ENCODE measurements around the gene FGF13. TPM values are rescaled to one million over a fixed set of nuclear protein-coding genes. Genes with fewer than 3 reads are reported as not detected.

Gene FGF13
- total RNA-seq, 1 donor from 2014 or later = 5.1 TPM

DNA sequence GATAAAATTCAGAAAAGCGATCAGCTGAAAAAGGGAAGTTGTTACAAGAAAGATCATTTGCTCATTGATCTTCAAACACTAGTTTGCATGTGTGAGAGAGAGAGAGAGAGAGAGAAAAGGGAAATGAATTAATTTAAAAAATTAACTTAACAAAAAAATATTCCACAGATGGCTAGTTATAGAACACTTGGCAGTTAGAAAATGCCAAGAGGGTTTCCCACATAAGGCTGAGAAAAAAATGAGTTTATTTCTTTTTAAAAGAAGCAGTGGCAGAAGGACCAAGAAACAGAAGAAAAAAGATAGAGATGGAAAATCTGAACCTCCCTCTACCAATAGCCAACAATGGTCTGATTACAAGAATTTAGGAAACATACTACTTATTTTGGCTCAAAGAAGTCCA is 47.1 kb downstream of the FGF13 start:
- no peaks in the 10 kb centered on the region for H3K36me3 ChIP-seq (ENCODE audit: insufficient read depth, low read length)
- TF ChIP-seq CTCF (IDR thresholded peaks at IDR 0.05; ENCODE audit: insufficient read depth, low read depth, low read length) (no peak), EZH2 (IDR thresholded peaks at IDR 0.05; ENCODE audit: insufficient read depth, low read length) (no peak)
- peak; percentile 47 for FAIRE-seq
- no peaks in the 10 kb centered on the region for H3K9me3 ChIP-seq (ENCODE audit: insufficient read depth, low read depth, low read length)
- no peak overlapping the region for H3K9ac ChIP-seq (ENCODE audit: low read length)
- no peaks in the 10 kb centered on the region for H3K4me1 ChIP-seq (ENCODE audit: insufficient read depth, low read length)
- H3K4me2 ChIP-seq (ENCODE audit: low read length) = no peak overlapping the region
- no peaks in the 10 kb centered on the region for H3K36me3 Mint-ChIP-seq (ENCODE audit: low read depth, unreplicated experiment)
- no peak overlapping the region for H3K27ac ChIP-seq (ENCODE audit: low read depth, low read length)
- H4K20me1 ChIP-seq (ENCODE audit: insufficient read depth, low read length) = no peaks in the 10 kb centered on the region
- H3K4me3 ChIP-seq (ENCODE audit: insufficient read depth, low read depth, low read length) = no peak overlapping the region
- DNase-seq (ENCODE audit: low read depth) = no peak
- H3K4me3 Mint-ChIP-seq (ENCODE audit: unreplicated experiment) = no peak overlapping the region
- no peaks in the 10 kb centered on the region for H3K27me3 Mint-ChIP-seq (ENCODE audit: low read depth, unreplicated experiment)
- H3K27ac Mint-ChIP-seq (ENCODE audit: unreplicated experiment) = no peak overlapping the region
- H3K79me2 ChIP-seq (ENCODE audit: insufficient read depth, low read length) = no peaks in the 10 kb centered on the region
- peaks cover 1% of the 10 kb centered on the region for H3K4me1 Mint-ChIP-seq (ENCODE audit: low read depth, unreplicated experiment)
- no peaks in the 10 kb centered on the region for H3K27me3 ChIP-seq (ENCODE audit: insufficient read depth, low read length)
- H3K9me3 Mint-ChIP-seq (ENCODE audit: unreplicated experiment) = no peaks in the 10 kb centered on the region
- no peak overlapping the region for H2AFZ ChIP-seq (ENCODE audit: low read depth, low read length)

GRCh38 chrX:138664016-138664415 is 47.5 kb downstream of the FGF13 start:
- Mint-ChIP-seq H3K36me3 (ENCODE audit: low read depth, unreplicated experiment) (no peaks in the 10 kb centered on the region), H3K27me3 (ENCODE audit: low read depth, unreplicated experiment) (no peaks in the 10 kb centered on the region), H3K9me3 (ENCODE audit: unreplicated experiment) (no peaks in the 10 kb centered on the region), H3K4me3 (ENCODE audit: unreplicated experiment) (no peak overlapping the region), H3K4me1 (ENCODE audit: low read depth, unreplicated experiment) (no peaks in the 10 kb centered on the region), H3K27ac (ENCODE audit: unreplicated experiment) (no peak overlapping the region)
- DNase-seq (ENCODE audit: low read depth) (no peak), FAIRE-seq (peak; percentile 50)
- no peak overlapping the region for H2AFZ ChIP-seq (ENCODE audit: low read depth, low read length)
- H3K4me1 ChIP-seq (ENCODE audit: insufficient read depth, low read length) = no peaks in the 10 kb centered on the region
- no peaks in the 10 kb centered on the region for H3K36me3 ChIP-seq (ENCODE audit: insufficient read depth, low read length)
- no peak for TF ChIP-seq EZH2 (IDR thresholded peaks at IDR 0.05; ENCODE audit: insufficient read depth, low read length)
- H3K27me3 ChIP-seq (ENCODE audit: insufficient read depth, low read length) = no peaks in the 10 kb centered on the region
- H4K20me1 ChIP-seq (ENCODE audit: insufficient read depth, low read length) = no peaks in the 10 kb centered on the region
- no peak overlapping the region for H3K4me3 ChIP-seq (ENCODE audit: insufficient read depth, low read depth, low read length)
- H3K79me2 ChIP-seq (ENCODE audit: insufficient read depth, low read length) = no peaks in the 10 kb centered on the region
- H3K27ac ChIP-seq (ENCODE audit: low read depth, low read length) = no peak overlapping the region
- H3K9ac ChIP-seq (ENCODE audit: low read length) = no peak overlapping the region
- no peak overlapping the region for H3K4me2 ChIP-seq (ENCODE audit: low read length)
- H3K9me3 ChIP-seq (ENCODE audit: insufficient read depth, low read depth, low read length) = no peaks in the 10 kb centered on the region

DNA sequence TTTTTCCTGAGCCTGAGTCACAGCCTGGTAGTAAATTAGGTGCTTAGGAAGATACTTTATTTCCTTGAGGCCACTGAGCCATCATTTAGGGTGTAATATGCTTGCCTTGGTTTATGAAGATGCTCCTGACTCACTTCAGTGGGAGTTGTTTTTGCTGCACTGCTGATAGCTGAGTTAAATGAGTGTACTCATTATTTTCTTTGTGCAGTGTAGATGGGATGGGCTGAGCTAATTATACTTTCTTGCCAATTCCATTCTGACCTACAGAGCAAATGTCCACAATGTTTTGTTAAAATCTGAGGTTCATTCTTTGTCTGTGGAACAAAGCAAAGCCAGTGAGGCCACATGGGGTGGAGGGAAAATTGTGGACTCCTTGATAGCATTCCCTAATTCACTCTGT is 60.0 kb downstream of the FGF13 start:
- no peak overlapping the region for H3K27ac Mint-ChIP-seq (ENCODE audit: unreplicated experiment)
- Histone ChIP-seq H3K9ac (ENCODE audit: low read length) (no peak overlapping the region), H3K36me3 (ENCODE audit: insufficient read depth, low read length) (no peaks in the 10 kb centered on the region), H4K20me1 (ENCODE audit: insufficient read depth, low read length) (no peaks in the 10 kb centered on the region), H2AFZ (ENCODE audit: low read depth, low read length) (no peak overlapping the region), H3K4me3 (ENCODE audit: insufficient read depth, low read depth, low read length) (no peak overlapping the region), H3K79me2 (ENCODE audit: insufficient read depth, low read length) (no peaks in the 10 kb centered on the region), H3K4me2 (ENCODE audit: low read length) (no peak overlapping the region), H3K27ac (ENCODE audit: low read depth, low read length) (no peak overlapping the region), H3K27me3 (ENCODE audit: insufficient read depth, low read length) (no peaks in the 10 kb centered on the region), H3K9me3 (ENCODE audit: insufficient read depth, low read depth, low read length) (no peaks in the 10 kb centered on the region), H3K4me1 (ENCODE audit: insufficient read depth, low read length) (no peaks in the 10 kb centered on the region)
- no peaks in the 10 kb centered on the region for H3K4me1 Mint-ChIP-seq (ENCODE audit: low read depth, unreplicated experiment)
- H3K36me3 Mint-ChIP-seq (ENCODE audit: low read depth, unreplicated experiment) = no peaks in the 10 kb centered on the region
- FAIRE-seq (no peak), DNase-seq (ENCODE audit: low read depth) (no peak)
- no peaks in the 10 kb centered on the region for H3K9me3 Mint-ChIP-seq (ENCODE audit: unreplicated experiment)
- H3K4me3 Mint-ChIP-seq (ENCODE audit: unreplicated experiment) = no peak overlapping the region
- TF ChIP-seq EZH2 (IDR thresholded peaks at IDR 0.05; ENCODE audit: insufficient read depth, low read length) = no peak
- TF ChIP-seq CTCF (IDR thresholded peaks at IDR 0.05; ENCODE audit: insufficient read depth, low read depth, low read length) = no peak
- H3K27me3 Mint-ChIP-seq (ENCODE audit: low read depth, unreplicated experiment) = no peaks in the 10 kb centered on the region

Measured in astrocyte (in vitro differentiated cells and primary cell).